GM19467 (cell line): ENCODE data around the gene MREG.

ENCODE experiments used
- ATAC-seq: cut with Tn5 transposase; IDR thresholded peaks from one replicate; pipeline ENCODE4 v1.9.1; 2021; ENCODE audit warnings: mild to moderate bottlenecking, moderate library complexity; ENCODE audit not compliant: unreplicated experiment

MREG gene

DNA sequence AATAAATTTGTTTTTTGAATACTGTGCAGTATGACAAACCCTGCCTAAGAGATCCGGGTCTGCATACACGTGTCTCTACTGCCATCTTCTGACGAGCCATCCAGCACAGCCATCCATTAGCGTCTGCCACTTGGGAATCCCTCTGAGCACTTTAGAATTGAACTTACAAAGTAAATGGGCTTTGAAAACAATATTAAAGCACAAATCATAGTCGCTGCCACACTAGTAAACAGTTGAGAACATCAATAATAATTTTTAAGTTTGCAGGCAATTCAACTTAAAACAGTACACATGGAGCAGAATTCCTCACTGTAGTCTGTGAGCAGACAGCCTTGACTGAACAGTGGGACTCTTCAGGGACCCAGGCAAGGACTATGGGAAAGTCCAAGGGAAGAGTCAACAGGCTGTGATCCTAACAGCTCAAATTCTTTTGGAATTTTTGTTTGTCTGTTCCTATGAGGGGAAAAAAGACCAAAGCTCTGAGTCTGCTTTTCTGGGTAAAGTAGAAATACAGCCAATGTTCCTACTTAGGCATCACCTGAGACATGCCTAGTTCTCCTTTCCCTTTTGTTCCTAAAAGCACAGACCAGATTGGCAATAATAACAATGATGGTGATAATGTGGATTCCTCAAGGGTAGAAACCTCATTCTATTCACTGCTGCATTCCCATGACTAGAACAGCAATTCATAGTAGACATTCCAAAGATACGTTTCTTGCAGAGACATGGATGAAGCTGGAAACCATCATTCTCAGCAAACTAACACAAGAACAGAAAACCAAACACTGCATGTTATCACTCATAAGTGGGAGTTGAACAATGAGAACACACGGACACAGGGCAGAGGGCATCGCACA lies 92.9 kb downstream of the MREG start:
- peak; percentile 67 for ATAC-seq

DNA sequence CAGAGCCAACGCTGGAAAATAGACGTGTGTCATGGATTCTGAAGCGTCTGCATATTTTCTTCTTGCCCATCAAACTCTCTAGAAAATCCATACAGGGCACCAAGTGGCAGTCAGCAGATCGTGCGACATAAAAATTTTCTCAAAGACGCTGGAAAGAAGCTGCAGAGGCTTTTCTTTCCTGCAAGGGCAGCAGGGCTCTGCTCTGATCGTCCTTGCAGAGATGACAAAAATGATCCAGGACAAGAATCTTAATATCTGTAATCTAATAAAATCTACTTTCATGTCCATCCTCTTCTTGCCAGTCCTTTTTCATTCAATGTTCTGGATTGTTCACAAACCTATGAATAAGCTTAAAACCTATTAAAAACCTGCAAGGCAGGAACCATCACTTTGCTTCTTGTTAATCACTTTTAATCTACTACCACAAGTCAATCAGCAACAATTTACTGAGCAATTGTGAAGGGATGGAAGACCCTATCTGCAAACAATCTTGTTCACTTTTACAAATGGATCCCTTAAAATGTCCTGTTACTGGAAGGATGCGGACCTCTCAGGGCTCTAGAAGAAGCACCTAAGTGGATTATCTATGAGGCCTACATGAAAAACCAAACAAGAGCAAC lies 93.6 kb downstream of the MREG start:
- ATAC-seq, result no peak

DNA sequence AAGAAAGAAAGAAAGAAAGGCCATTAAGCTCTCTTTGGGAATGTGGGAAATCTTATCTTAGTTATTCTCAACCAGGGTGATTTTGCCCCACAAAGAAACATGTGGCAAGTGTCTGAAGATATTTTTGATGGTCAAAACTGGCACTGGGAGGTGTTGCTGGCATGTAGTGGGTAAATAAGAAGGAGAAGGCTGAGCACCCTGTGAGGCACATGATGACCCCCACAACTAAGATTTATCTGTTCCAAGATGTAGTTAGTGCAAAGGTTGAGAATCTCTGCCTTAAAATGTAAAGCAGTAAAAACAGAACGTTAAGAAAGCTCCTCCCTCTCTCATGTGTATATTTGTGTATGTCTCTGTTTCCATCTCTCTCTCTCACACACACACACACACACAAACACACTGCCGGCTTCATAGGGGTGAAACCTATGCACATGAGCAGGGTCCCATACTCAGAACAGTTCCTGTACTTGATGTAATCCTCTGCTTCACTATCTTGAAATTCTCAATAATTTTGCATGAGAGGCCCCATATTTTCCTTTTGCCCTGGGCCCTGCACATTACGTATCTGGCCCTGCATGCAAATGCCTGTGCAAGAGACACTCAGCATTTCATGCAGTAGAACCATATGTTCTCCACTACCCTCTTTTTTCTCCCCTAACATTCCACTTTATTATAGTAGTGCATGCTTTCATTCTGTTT lies 94.3 kb downstream of the MREG start:
- no peak for ATAC-seq

GRCh38 chr2:215917953-215918620 lies 95.3 kb downstream of the MREG start:
- peak; percentile 78 for ATAC-seq

DNA sequence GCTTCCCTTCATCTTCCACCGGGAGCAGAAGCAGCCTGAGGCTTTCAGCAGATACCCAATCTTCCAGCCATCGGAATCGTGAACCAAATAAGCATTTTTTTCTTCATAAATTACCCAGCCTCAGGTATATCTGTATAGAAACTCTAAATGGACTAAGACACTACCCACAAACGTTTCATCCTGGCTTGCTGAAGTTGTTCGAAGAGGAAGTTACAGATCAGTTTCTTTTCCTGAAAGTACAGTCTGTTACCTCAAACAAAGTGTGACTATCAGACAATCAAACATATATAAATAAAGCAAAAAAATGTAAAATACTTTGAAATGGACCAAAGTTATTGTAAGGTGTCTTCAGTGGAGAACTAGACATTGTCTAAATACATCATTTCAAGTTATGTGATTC lies 97.9 kb downstream of the MREG start:
- no peak for ATAC-seq

- no peak for ATAC-seq
Measured at GRCh38 chr2:215914777-215915165, 98.6 kb downstream of the MREG start.

DNA sequence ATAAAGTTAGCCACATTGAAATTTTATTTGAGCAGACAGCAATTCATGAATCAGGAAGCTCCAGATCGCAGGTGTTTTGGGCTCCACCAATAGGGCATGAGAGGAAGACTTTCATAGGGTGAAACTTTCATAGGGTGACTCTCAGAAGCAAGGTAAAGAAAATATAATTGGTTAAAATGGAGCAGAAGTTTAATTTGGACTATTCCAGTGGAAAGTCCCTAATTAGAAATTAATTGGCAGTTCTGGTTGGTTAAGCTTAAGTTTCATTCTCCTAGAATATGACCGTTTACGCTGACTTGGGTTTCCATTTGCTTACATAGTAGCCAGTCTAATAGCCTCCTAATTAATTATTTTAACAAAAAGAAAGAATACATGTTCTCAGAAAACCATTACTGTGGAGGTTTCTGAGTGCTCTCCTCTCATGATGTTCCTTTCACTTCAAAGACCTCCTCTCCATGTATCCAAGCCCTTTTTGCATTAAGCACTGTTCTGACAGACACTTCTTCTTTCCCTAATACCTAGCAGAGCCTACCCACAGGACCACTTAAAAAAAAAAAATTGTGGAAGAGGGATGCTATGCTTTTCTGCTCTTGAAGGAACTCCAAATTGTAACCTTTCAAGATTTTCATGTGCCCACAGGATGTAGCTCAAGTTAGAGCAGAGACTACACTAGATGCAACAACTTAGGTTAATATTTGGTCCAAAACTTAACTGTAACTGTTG lies 99.1 kb downstream of the MREG start:
- ATAC-seq, result no peak

DNA sequence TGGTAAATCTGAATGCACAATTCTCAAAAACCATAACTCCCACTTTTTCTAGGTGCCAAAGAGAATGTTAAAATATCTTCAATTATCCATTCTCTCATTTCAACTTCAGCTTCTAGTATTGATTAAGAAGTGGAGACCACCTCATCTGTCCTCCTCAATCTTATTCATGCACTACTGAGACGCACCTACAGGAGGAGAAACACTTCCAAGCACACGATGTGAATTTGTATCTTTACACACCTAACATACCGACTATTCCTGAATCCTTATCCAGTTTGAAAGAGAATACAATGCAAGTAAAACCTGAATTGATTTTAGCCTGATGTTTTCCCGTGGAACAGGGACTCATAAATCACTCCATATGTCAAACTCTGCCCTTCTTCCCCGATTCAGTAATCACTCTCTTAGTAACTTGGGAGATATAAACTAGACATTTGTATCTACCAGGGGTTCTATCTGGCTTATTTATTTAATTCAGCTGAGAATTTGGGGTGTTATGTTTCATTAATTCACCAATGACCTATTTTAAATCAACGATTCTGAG lies 101.0 kb downstream of the MREG start:
- no peak for ATAC-seq

GRCh38 chr2:215911301-215912085 lies 101.9 kb downstream of the MREG start:
- no peak for ATAC-seq

DNA sequence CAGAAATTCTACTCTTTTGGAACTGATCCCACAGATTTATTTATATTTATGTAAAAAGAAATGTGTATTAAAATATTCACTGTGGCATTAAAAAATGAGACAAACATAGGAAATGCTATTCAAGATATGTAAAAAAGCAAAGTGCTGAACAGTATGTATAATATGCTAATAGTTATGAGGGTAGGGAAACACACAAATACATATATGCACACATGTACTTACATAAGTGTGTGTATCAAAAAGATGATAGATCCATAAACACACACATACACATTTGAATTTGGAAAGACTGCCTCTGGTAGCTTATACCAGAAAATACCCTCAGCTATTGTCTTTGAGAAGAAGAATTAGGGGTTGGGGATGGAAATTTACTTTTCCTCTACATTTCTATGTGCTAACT lies 103.2 kb downstream of the MREG start:
- ATAC-seq, result no peak

- ATAC-seq, result no peak
Measured at GRCh38 chr2:215907147-215907546, 106.2 kb downstream of the MREG start.

GRCh38 chr2:215906458-215906857 lies 106.9 kb downstream of the MREG start:
- no peak for ATAC-seq

GRCh38 chr2:215905691-215906090 lies 107.7 kb downstream of the MREG start:
- no peak for ATAC-seq

- ATAC-seq, result no peak
Measured at GRCh38 chr2:215904101-215904500, 109.2 kb downstream of the MREG start.

- ATAC-seq, result no peak
Measured at GRCh38 chr2:215903203-215903602, 110.1 kb downstream of the MREG start.

GRCh38 chr2:215901796-215902195 lies 111.6 kb downstream of the MREG start:
- ATAC-seq, result no peak

- ATAC-seq, result no peak
Measured at GRCh38 chr2:215900843-215901242, 112.5 kb downstream of the MREG start.

- no peak for ATAC-seq
Measured at GRCh38 chr2:215900203-215900611, 113.1 kb downstream of the MREG start.
